Right atrium auricular region (tissue), 2 donors: ENCODE results near the gene ARF6. TPM values are rescaled to one million over a fixed set of nuclear protein-coding genes. Genes with fewer than 3 reads are reported as not detected.
"Not testable (repeated sequence)": the region's sequence is repeated elsewhere in the genome, so short reads cannot be mapped to it uniquely, and the experiment has no call there.

Experiments used
- DNase-seq: peaks from one replicate; pipeline ENCODE4 v3.0.0-alpha.2; 2019; ENCODE audit warnings: low spot score
- H3K27ac ChIP-seq, 2 donors: fragments of 200-600 bp; sonication (generic); 1 replicate in 1 of 2; 2 replicates in 1 of 2; pipeline ENCODE4 v1.5.1; 2016 to 2019
- H3K27me3 ChIP-seq, 2 donors: fragments of 200-600 bp; sonication (generic); one replicate each; pipeline versions ENCODE4 v1.5.1 to v1.6.0; 2017 to 2019
- H3K36me3 ChIP-seq: fragments of 200-600 bp; sonication (generic); one replicate; pipeline ENCODE4 v1.5.1; 2016
- H3K4me1 ChIP-seq, 2 donors: fragments of 200-600 bp; sonication (generic); one replicate each; pipeline versions ENCODE4 v1.5.1 to v1.6.0; 2017 to 2019
- H3K4me3 ChIP-seq, 2 donors: fragments of 200-600 bp; sonication (generic); 1 replicate in 1 of 2; 2 replicates in 1 of 2; pipeline ENCODE4 v1.5.1; 2017 to 2019; ENCODE audit warnings: mild to moderate bottlenecking in 1 of 2, moderate library complexity in 1 of 2
- H3K9me3 ChIP-seq, 2 donors: fragments of 200-600 bp; sonication (generic); one replicate each; pipeline ENCODE4 v1.5.1; 2019
- CTCF ChIP-seq, 2 donors: fragments of 200-600 bp; sonication (generic); IDR thresholded peaks; one replicate each; pipeline ENCODE4 v1.5.1; 2019; ENCODE audit warnings: antibody characterized with exemption in 2 of 2
- total RNA-seq, 2 donors: library from RNA; depleted of rRNA; stranded (reverse); fragments of >200 nt; gene quantifications; one replicate each; pipeline ENCODE4 v1.1.0, GENCODE V29; 2016

ARF6 gene
- total RNA-seq, 2 donors from 2014 or later: 21.4 to 25.1 TPM

GRCh38 chr14:49893309-49894213, 679 bp downstream of the ARF6 start:
- peak overlapping the region; percentile 100 for H3K27ac ChIP-seq
- H3K4me3 ChIP-seq: peak overlapping the region; percentile 99 to 100
- peak; percentile 66 for DNase-seq
- H3K27me3 ChIP-seq: no peaks in the 10 kb centered on the region
- H3K9me3 ChIP-seq: no peaks in the 10 kb centered on the region
- H3K36me3 ChIP-seq: peaks cover 21% of the 10 kb centered on the region
- H3K4me1 ChIP-seq: peaks cover 0 to 49% of the 10 kb centered on the region in 2 donors
- TF ChIP-seq CTCF (IDR thresholded peaks at IDR 0.05): no peak

- Histone ChIP-seq H3K4me1 (peaks cover 0 to 51% of the 10 kb centered on the region in 2 donors), H3K4me3 (peak overlapping the region; percentile 99 to 100), H3K36me3 (peaks cover 21% of the 10 kb centered on the region), H3K27ac (peak overlapping the region; percentile 100)
- not testable (repeated sequence) for H3K27me3 ChIP-seq, DNase-seq, H3K9me3 ChIP-seq
Measured at GRCh38 chr14:49894214-49895107, 1.6 kb downstream of the ARF6 start.

GRCh38 chr14:49895480-49895879, 2.6 kb downstream of the ARF6 start:
- Histone ChIP-seq H3K27me3 (no peaks in the 10 kb centered on the region), H3K27ac (peak overlapping the region; percentile 47 to 60)

GRCh38 chr14:49896272-49896671, 3.4 kb downstream of the ARF6 start:
- Histone ChIP-seq H3K4me1 (peaks cover 0 to 51% of the 10 kb centered on the region in 2 donors), H3K36me3 (peaks cover 21% of the 10 kb centered on the region), H3K27ac (peak overlapping the region; percentile 47 to 60), H3K4me3 (peak overlapping the region in 1 of 2 donors; percentile 99)
- not testable (repeated sequence) for DNase-seq, H3K9me3 ChIP-seq, H3K27me3 ChIP-seq

More at GRCh38 chr14:49895480-49895879, 2.6 kb downstream of the ARF6 start:
- Histone ChIP-seq H3K4me3 (peak overlapping the region; percentile 99 to 100), H3K4me1 (peaks cover 0 to 51% of the 10 kb centered on the region in 2 donors), H3K36me3 (peaks cover 21% of the 10 kb centered on the region), H3K9me3 (no peaks in the 10 kb centered on the region)
- DNase-seq: no peak
- no peak for TF ChIP-seq CTCF (IDR thresholded peaks at IDR 0.05)

- Histone ChIP-seq H3K27ac (peak overlapping the region; percentile 47 to 60), H3K4me1 (peaks cover 0 to 46% of the 10 kb centered on the region in 2 donors), H3K36me3 (peaks cover 21% of the 10 kb centered on the region), H3K9me3 (no peaks in the 10 kb centered on the region), H3K27me3 (no peaks in the 10 kb centered on the region), H3K4me3 (no peak overlapping the region)
- no peak for TF ChIP-seq CTCF (IDR thresholded peaks at IDR 0.05)
- DNase-seq: no peak
Measured at GRCh38 chr14:49896966-49897365, 4.1 kb downstream of the ARF6 start.

- no peak overlapping the region for H3K4me3 ChIP-seq
- no peaks in the 10 kb centered on the region for H3K9me3 ChIP-seq
- DNase-seq: no peak
- H3K4me1 ChIP-seq: peaks cover 0 to 44% of the 10 kb centered on the region in 2 donors
- H3K27ac ChIP-seq: peak overlapping the region; percentile 47 to 60
- peaks cover 21% of the 10 kb centered on the region for H3K36me3 ChIP-seq
- TF ChIP-seq CTCF (IDR thresholded peaks at IDR 0.05): no peak
- no peaks in the 10 kb centered on the region for H3K27me3 ChIP-seq
Measured at GRCh38 chr14:49897414-49897813, 4.5 kb downstream of the ARF6 start.
